ENCODE data around the gene MED9. TPM values are rescaled to one million over a fixed set of nuclear protein-coding genes. Genes with fewer than 3 reads are reported as not detected.

MED9 gene
- total RNA-seq, 5 donors from 2014 or later (not counting 1 experiment from before 2014, with no cell fraction given): 16.6 to 20.3 (median 19.1) TPM

DNA sequence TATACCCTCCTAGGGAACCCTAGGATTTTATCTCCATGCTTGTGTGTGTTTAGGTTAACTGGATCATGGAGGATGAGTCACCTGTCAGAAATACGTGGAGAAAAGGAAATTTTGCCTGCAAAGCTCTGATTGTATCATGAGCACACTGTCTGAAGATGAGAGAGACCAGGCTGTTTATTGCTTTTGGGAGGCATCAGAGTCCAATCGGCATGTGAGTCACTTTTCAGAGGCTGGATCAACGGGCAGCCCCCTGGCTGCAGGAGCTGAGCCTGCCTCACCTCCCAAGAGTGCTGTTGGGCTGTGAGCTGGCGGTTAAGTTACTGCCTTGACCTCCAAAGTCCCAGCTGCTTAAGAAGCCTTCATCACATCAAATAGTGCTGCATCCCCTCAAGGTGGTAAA, 41.5 kb upstream of the MED9 start:
- no peak overlapping the region for H3K27ac Mint-ChIP-seq
- H3K9me3 Mint-ChIP-seq: no peaks in the 10 kb centered on the region
- ChIA-PET POLR2A (no interaction called here), CTCF (no interaction called here)
- H3K27ac ChIP-seq (ENCODE audit: low read length): no peak overlapping the region
- H3K4me1 ChIP-seq (ENCODE audit: control insufficient read depth in 1 of 2, extremely low read depth in 1 of 2, insufficient read depth in 2 of 2, low read length in 2 of 2): no peaks in the 10 kb centered on the region
- ATAC-seq (replicated peaks in 1 of 4): no peak
- DNase-seq: no peak
- no peaks in the 10 kb centered on the region for H3K27me3 ChIP-seq (replicated peaks in 1 of 2; ENCODE audit: control insufficient read depth in 2 of 2, extremely low read depth in 1 of 2, insufficient read depth in 2 of 2, low read length in 1 of 2)
- H3K36me3 Mint-ChIP-seq: no peaks in the 10 kb centered on the region
- H3K27me3 Mint-ChIP-seq: no peaks in the 10 kb centered on the region
- 63% methylated on average over 2 of the region's 4 CpGs for WGBS (ENCODE audit: insufficient coverage)
- H3K4me3 ChIP-seq (ENCODE audit: control insufficient read depth in 1 of 2, extremely low read depth in 1 of 2, low read length in 1 of 2): no peak overlapping the region
- no peaks in the 10 kb centered on the region for H3K36me3 ChIP-seq (ENCODE audit: control insufficient read depth in 2 of 2, extremely low read depth in 1 of 2, insufficient read depth in 1 of 2, low read length in 1 of 2)
- H3K4me3 Mint-ChIP-seq: no peak overlapping the region
- H3K4me1 Mint-ChIP-seq: peaks cover 0 to 14% (median 10%) of the 10 kb centered on the region in 3 donors
- H3K9me3 ChIP-seq: no peaks in the 10 kb centered on the region

DNA sequence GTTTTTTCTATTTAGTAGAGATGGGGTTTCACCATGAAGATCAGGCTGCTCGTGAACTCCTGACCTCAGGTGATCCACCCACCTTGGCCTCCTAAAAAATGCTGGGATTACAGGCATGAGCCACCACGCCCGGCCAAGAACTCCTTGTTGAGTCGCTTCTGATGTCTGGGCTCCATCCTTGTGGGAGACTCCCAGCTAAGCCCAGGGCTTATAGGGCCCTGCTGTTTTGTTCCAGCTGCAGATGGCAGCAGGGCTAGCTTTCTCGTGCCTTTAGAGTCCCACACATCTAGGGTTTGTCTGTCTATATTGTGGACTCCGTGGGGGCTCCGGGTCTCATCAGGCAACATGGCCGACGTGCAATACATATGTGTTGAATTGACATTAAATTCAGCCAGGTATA, 39.3 kb upstream of the MED9 start:
- POLR2A ChIA-PET: no interaction called here

GRCh38 chr17:17437893-17438292, 38.9 kb upstream of the MED9 start:
- no peak overlapping the region for H3K27ac ChIP-seq (ENCODE audit: low read length)
- Mint-ChIP-seq H3K36me3 (no peaks in the 10 kb centered on the region), H3K9me3 (no peaks in the 10 kb centered on the region), H3K4me1 (peaks cover 0 to 14% (median 10%) of the 10 kb centered on the region in 3 donors), H3K4me3 (no peak overlapping the region), H3K27me3 (no peaks in the 10 kb centered on the region), H3K27ac (no peak overlapping the region)
- no peak overlapping the region for H3K4me3 ChIP-seq (ENCODE audit: control insufficient read depth in 1 of 2, extremely low read depth in 1 of 2, low read length in 1 of 2)
- H3K4me1 ChIP-seq (ENCODE audit: control insufficient read depth in 1 of 2, extremely low read depth in 1 of 2, insufficient read depth in 2 of 2, low read length in 2 of 2): no peaks in the 10 kb centered on the region
- no peaks in the 10 kb centered on the region for H3K27me3 ChIP-seq (replicated peaks in 1 of 2; ENCODE audit: control insufficient read depth in 2 of 2, extremely low read depth in 1 of 2, insufficient read depth in 2 of 2, low read length in 1 of 2)
- DNase-seq (no peak), ATAC-seq (replicated peaks in 1 of 4) (no peak)
- ChIA-PET CTCF (interaction anchor here in 1 of 2 donors (0.5 kb wide), 1 partner anchor 592 kb away, joined by 3 read pairs; no protein-coding TSS in a partner anchor), POLR2A (no interaction called here)
- no CpG with 5 or more reads among the region's 3 CpGs for WGBS (ENCODE audit: insufficient coverage)
- no peaks in the 10 kb centered on the region for H3K36me3 ChIP-seq (ENCODE audit: control insufficient read depth in 2 of 2, extremely low read depth in 1 of 2, insufficient read depth in 1 of 2, low read length in 1 of 2)
- no peaks in the 10 kb centered on the region for H3K9me3 ChIP-seq

More for the DNA sequence above, 39.3 kb upstream of the MED9 start:
- Histone ChIP-seq H3K4me3 (ENCODE audit: control insufficient read depth in 1 of 2, extremely low read depth in 1 of 2, low read length in 1 of 2) (no peak overlapping the region), H3K36me3 (ENCODE audit: control insufficient read depth in 2 of 2, extremely low read depth in 1 of 2, insufficient read depth in 1 of 2, low read length in 1 of 2) (no peaks in the 10 kb centered on the region), H3K27me3 (replicated peaks in 1 of 2; ENCODE audit: control insufficient read depth in 2 of 2, extremely low read depth in 1 of 2, insufficient read depth in 2 of 2, low read length in 1 of 2) (no peaks in the 10 kb centered on the region), H3K4me1 (ENCODE audit: control insufficient read depth in 1 of 2, extremely low read depth in 1 of 2, insufficient read depth in 2 of 2, low read length in 2 of 2) (no peaks in the 10 kb centered on the region), H3K9me3 (no peaks in the 10 kb centered on the region), H3K27ac (ENCODE audit: low read length) (no peak overlapping the region)
- Mint-ChIP-seq H3K27me3 (no peaks in the 10 kb centered on the region), H3K9me3 (no peaks in the 10 kb centered on the region), H3K4me3 (no peak overlapping the region), H3K36me3 (no peaks in the 10 kb centered on the region), H3K4me1 (peaks cover 0 to 14% (median 10%) of the 10 kb centered on the region in 3 donors), H3K27ac (no peak overlapping the region)
- DNase-seq (no peak), ATAC-seq (replicated peaks in 1 of 4) (no peak)
- CTCF ChIA-PET: no interaction called here
- 79% methylated on average over 5 of the region's 9 CpGs for WGBS (ENCODE audit: insufficient coverage)

GRCh38 chr17:17440010-17440843, 36.6 kb upstream of the MED9 start:
- Mint-ChIP-seq H3K9me3 (no peaks in the 10 kb centered on the region), H3K4me3 (no peak overlapping the region), H3K4me1 (peaks cover 0 to 8% (median 8%) of the 10 kb centered on the region in 3 donors), H3K27ac (peak overlapping the region in 1 of 2 donors; percentile 34), H3K36me3 (no peaks in the 10 kb centered on the region), H3K27me3 (no peaks in the 10 kb centered on the region)
- Histone ChIP-seq H3K9me3 (no peaks in the 10 kb centered on the region), H3K36me3 (ENCODE audit: control insufficient read depth in 2 of 2, extremely low read depth in 1 of 2, insufficient read depth in 1 of 2, low read length in 1 of 2) (no peaks in the 10 kb centered on the region), H3K27ac (ENCODE audit: low read length) (no peak overlapping the region), H3K27me3 (replicated peaks in 1 of 2; ENCODE audit: control insufficient read depth in 2 of 2, extremely low read depth in 1 of 2, insufficient read depth in 2 of 2, low read length in 1 of 2) (no peaks in the 10 kb centered on the region), H3K4me3 (ENCODE audit: control insufficient read depth in 1 of 2, extremely low read depth in 1 of 2, low read length in 1 of 2) (no peak overlapping the region), H3K4me1 (ENCODE audit: control insufficient read depth in 1 of 2, extremely low read depth in 1 of 2, insufficient read depth in 2 of 2, low read length in 2 of 2) (no peaks in the 10 kb centered on the region)
- WGBS (ENCODE audit: insufficient coverage): 90% methylated on average over 5 of the region's 11 CpGs
- POLR2A ChIA-PET: no interaction called here
- DNase-seq (peak; percentile 37 to 86 (median 70)), ATAC-seq (replicated peaks in 1 of 4) (peak; percentile 55 to 79 (median 72))
- CTCF ChIA-PET: interaction anchor here in 1 of 2 donors (0.7 to 2.0 kb wide), 2 partner anchors 80 to 85 kb away, joined by 3 to 15 read pairs; no protein-coding TSS in a partner anchor

- no peak overlapping the region for H3K4me3 Mint-ChIP-seq
- H3K27me3 Mint-ChIP-seq: no peaks in the 10 kb centered on the region
- H3K36me3 Mint-ChIP-seq: no peaks in the 10 kb centered on the region
- H3K27ac Mint-ChIP-seq: no peak overlapping the region
- no peaks in the 10 kb centered on the region for H3K9me3 Mint-ChIP-seq
- Histone ChIP-seq H3K36me3 (ENCODE audit: control insufficient read depth in 2 of 2, extremely low read depth in 1 of 2, insufficient read depth in 1 of 2, low read length in 1 of 2) (no peaks in the 10 kb centered on the region), H3K4me1 (ENCODE audit: control insufficient read depth in 1 of 2, extremely low read depth in 1 of 2, insufficient read depth in 2 of 2, low read length in 2 of 2) (no peaks in the 10 kb centered on the region), H3K27me3 (replicated peaks in 1 of 2; ENCODE audit: control insufficient read depth in 2 of 2, extremely low read depth in 1 of 2, insufficient read depth in 2 of 2, low read length in 1 of 2) (no peaks in the 10 kb centered on the region), H3K4me3 (ENCODE audit: control insufficient read depth in 1 of 2, extremely low read depth in 1 of 2, low read length in 1 of 2) (no peak overlapping the region), H3K9me3 (no peaks in the 10 kb centered on the region), H3K27ac (ENCODE audit: low read length) (no peak overlapping the region)
- 96% methylated on average over 4 of the region's 11 CpGs for WGBS (ENCODE audit: insufficient coverage)
- ChIA-PET POLR2A (no interaction called here), CTCF (interaction anchor here in 1 of 2 donors (2.0 kb wide), 1 partner anchor 86 kb away, joined by 15 read pairs; no protein-coding TSS in a partner anchor)
- DNase-seq: no peak
- H3K4me1 Mint-ChIP-seq: peaks cover 0 to 8% (median 8%) of the 10 kb centered on the region in 3 donors
- ATAC-seq (replicated peaks in 1 of 4): no peak
These were observed 35.7 kb upstream of the MED9 start for GRCh38 chr17:17440938-17441675.

DNA sequence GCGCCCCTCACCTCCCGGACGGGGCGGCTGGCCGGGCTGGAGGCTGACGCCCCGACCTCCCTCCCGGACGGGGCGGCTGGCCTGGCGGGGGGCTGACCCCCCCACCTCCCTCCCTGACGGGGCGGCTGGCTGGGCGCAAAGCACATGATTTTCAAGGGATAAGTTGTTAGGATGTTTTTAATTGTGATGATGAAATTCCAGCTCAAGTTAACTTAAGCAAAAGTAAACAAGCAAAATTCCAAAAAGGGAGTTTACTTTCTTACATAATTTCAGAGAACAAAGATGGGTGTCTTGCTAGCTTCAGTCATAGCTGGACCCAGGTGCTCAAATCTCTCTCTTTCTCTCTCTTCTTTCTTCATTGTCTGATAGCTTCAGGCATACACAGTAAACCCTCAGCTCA, 33.6 kb upstream of the MED9 start:
- Mint-ChIP-seq H3K9me3 (peaks cover 0 to 4% (median 4%) of the 10 kb centered on the region in 3 donors), H3K4me1 (peaks cover 0 to 8% (median 8%) of the 10 kb centered on the region in 3 donors), H3K4me3 (no peak overlapping the region), H3K36me3 (no peaks in the 10 kb centered on the region), H3K27ac (no peak overlapping the region), H3K27me3 (no peaks in the 10 kb centered on the region)
- Histone ChIP-seq H3K36me3 (ENCODE audit: control insufficient read depth in 2 of 2, extremely low read depth in 1 of 2, insufficient read depth in 1 of 2, low read length in 1 of 2) (no peaks in the 10 kb centered on the region), H3K27ac (ENCODE audit: low read length) (no peak overlapping the region), H3K4me1 (ENCODE audit: control insufficient read depth in 1 of 2, extremely low read depth in 1 of 2, insufficient read depth in 2 of 2, low read length in 2 of 2) (no peaks in the 10 kb centered on the region), H3K27me3 (replicated peaks in 1 of 2; ENCODE audit: control insufficient read depth in 2 of 2, extremely low read depth in 1 of 2, insufficient read depth in 2 of 2, low read length in 1 of 2) (peaks cover 0 to 4% of the 10 kb centered on the region in 2 experiments), H3K4me3 (ENCODE audit: control insufficient read depth in 1 of 2, extremely low read depth in 1 of 2, low read length in 1 of 2) (no peak overlapping the region), H3K9me3 (no peaks in the 10 kb centered on the region)
- CTCF ChIA-PET: interaction anchor here in 1 of 2 donors (0.7 kb wide), 1 partner anchor 23 kb away, joined by 3 read pairs; no protein-coding TSS in a partner anchor
- POLR2A ChIA-PET: no interaction called here
- no CpG with 5 or more reads among the region's 14 CpGs for WGBS (ENCODE audit: insufficient coverage)
- DNase-seq (no peak), ATAC-seq (replicated peaks in 1 of 4) (no peak)
